ENCODE results near the gene PRG3. TPM values are rescaled to one million over a fixed set of nuclear protein-coding genes. Genes with fewer than 3 reads are reported as not detected.

The PRG3 gene
- total RNA-seq, 1 experiment from 2014 or later, result not detected

- TF ChIP-seq FOXP4 (CRISPR knock-in tag; IDR thresholded peaks at IDR 0.05) (peak; percentile 56; the same call in 1 of the 2 replicates), ZNF512 (CRISPR knock-in tag; IDR thresholded peaks at IDR 0.05; ENCODE audit: borderline replicate concordance) (no peak), CREM (CRISPR knock-in tag; IDR thresholded peaks at IDR 0.05) (no peak), GABPB1 (CRISPR knock-in tag; IDR thresholded peaks at IDR 0.05) (no peak), ATF3 (CRISPR knock-in tag; conservative IDR thresholded peaks at IDR 0.05) (no peak), ZBTB43 (CRISPR knock-in tag; IDR thresholded peaks at IDR 0.05) (no peak), SMAD3 (CRISPR knock-in tag; IDR thresholded peaks at IDR 0.05; ENCODE audit: borderline replicate concordance) (peak; percentile 32; the same call in 1 of the 2 replicates), RORB (CRISPR knock-in tag; IDR thresholded peaks at IDR 0.05) (no peak), USF2 (CRISPR knock-in tag; IDR thresholded peaks at IDR 0.05) (no peak), E2F4 (CRISPR knock-in tag; IDR thresholded peaks at IDR 0.05; ENCODE audit: borderline replicate concordance, low read depth) (no peak), RELA (CRISPR knock-in tag; IDR thresholded peaks at IDR 0.05; ENCODE audit: borderline replicate concordance) (no peak), E2F1 (CRISPR knock-in tag; IDR thresholded peaks at IDR 0.05) (no peak), AR (CRISPR knock-in tag; IDR thresholded peaks at IDR 0.05) (no peak), JUN (CRISPR knock-in tag; IDR thresholded peaks at IDR 0.05) (peak; percentile 70; the same call in 1 of the 2 replicates), E2F5 (CRISPR knock-in tag; IDR thresholded peaks at IDR 0.05) (no peak), CDX4 (CRISPR knock-in tag; IDR thresholded peaks at IDR 0.05; ENCODE audit: borderline replicate concordance) (no peak), SMAD4 (CRISPR knock-in tag; IDR thresholded peaks at IDR 0.05) (peak; percentile 55; the same call in 1 of the 2 replicates), ZNF425 (CRISPR knock-in tag; conservative IDR thresholded peaks at IDR 0.05) (no peak), ZMAT4 (CRISPR knock-in tag; IDR thresholded peaks at IDR 0.05) (no peak), NFATC4 (CRISPR knock-in tag; IDR thresholded peaks at IDR 0.05) (no peak), ELF4 (CRISPR knock-in tag; IDR thresholded peaks at IDR 0.05; ENCODE audit: low read depth) (no peak), NR1H2 (CRISPR knock-in tag; IDR thresholded peaks at IDR 0.05) (no peak), OVOL2 (CRISPR knock-in tag; IDR thresholded peaks at IDR 0.05; ENCODE audit: borderline replicate concordance) (no peak)
These were observed 1.2 kb downstream of the PRG3 start (continued) for GRCh38 chr11:57379732-57380131.

Data from WTC11 (cell line).